H1 (cell line): ENCODE measurements around the gene TOP3B. TPM values are rescaled to one million over a fixed set of nuclear protein-coding genes. Genes with fewer than 3 reads are reported as not detected.

Source experiments
- CTCF ChIA-PET: fragments of 300-600 bp; sonication (Branson Sonifier 250); formaldehyde crosslinking; loops from one replicate; lab custom pipeline; 2021; ENCODE audit not compliant: partially characterized antibody; lab: Charles Lee
- POLR2A ChIA-PET: fragments of 300-600 bp; sonication (Branson Sonifier 250); formaldehyde crosslinking; loops from one replicate; lab custom pipeline; 2021; ENCODE audit warnings: inconsistent platforms; ENCODE audit not compliant: partially characterized antibody; lab: Charles Lee
- DNase-seq, 2 experiments: peaks; one replicate each; pipeline versions ENCODE4 v3.0.0 to v3.0.0-alpha.2; 2010 to 2022; ENCODE audit warnings: low spot score in 2 of 2, low read depth in 1 of 2, mixed read lengths in 1 of 2
- FAIRE-seq: peaks from 2 replicates; lab custom pipeline; 2011; peaks lifted over from hg19 to GRCh38; lab: Jason Lieb, UNC
- H2AFZ ChIP-seq: 2 replicates; pipeline ENCODE4 v1.8.1; 2012; ENCODE audit warnings: low read length, inconsistent platforms
- H2AK5ac ChIP-seq: 2 replicates; pipeline ENCODE4 v1.6.1; 2013; ENCODE audit warnings: low read depth, low read length
- H2BK120ac ChIP-seq: replicated peaks from 2 replicates; pipeline ENCODE3; 2013; ENCODE audit warnings: low read depth, low read length, inconsistent platforms
- H2BK12ac ChIP-seq: 2 replicates; pipeline ENCODE4 v1.6.1; 2013; ENCODE audit warnings: low read depth, low read length
- H2BK15ac ChIP-seq: 2 replicates; pipeline ENCODE4 v1.6.1; 2013; ENCODE audit warnings: low read length
- H2BK20ac ChIP-seq: 2 replicates; pipeline ENCODE4 v1.6.1; 2013; ENCODE audit warnings: low read length
- H2BK5ac ChIP-seq: 2 replicates; pipeline ENCODE4 v1.6.1; 2013; ENCODE audit warnings: low read depth, low read length
- H3K14ac ChIP-seq: 2 replicates; pipeline ENCODE4 v1.6.1; 2013; ENCODE audit warnings: inconsistent platforms; ENCODE audit not compliant: insufficient read length
- H3K18ac ChIP-seq: 2 replicates; pipeline ENCODE4 v1.6.1; 2013; ENCODE audit warnings: low read length; ENCODE audit errors: extremely low read depth
- H3K23ac ChIP-seq: 2 replicates; pipeline ENCODE4 v1.6.1; 2013; ENCODE audit warnings: inconsistent platforms; ENCODE audit not compliant: insufficient read length
- H3K23me2 ChIP-seq: 2 replicates; pipeline ENCODE4 v1.6.1; 2013; ENCODE audit warnings: low read depth, low read length
- H3K27ac ChIP-seq: 2 replicates; pipeline ENCODE4 v1.6.1; 2011; ENCODE audit warnings: low read depth, low read length, inconsistent platforms
- H3K27me3 ChIP-seq, 4 experiments: replicated peaks in 1 of 4; 1 replicate in 1 of 4; 2 replicates in 3 of 4; pipeline versions ENCODE4 v1.6.1 to v1.8.1; 2011 to 2013; ENCODE audit warnings: low read length in 3 of 4, mild to moderate bottlenecking in 3 of 4, inconsistent platforms in 2 of 4, mixed read lengths in 2 of 4, moderate library complexity in 1 of 4; ENCODE audit not compliant: control insufficient read depth in 3 of 4, insufficient read depth in 3 of 4; ENCODE audit errors: extremely low read depth in 1 of 4
- H3K36me3 ChIP-seq, 4 experiments: 2 replicates each; pipeline versions ENCODE4 v1.6.1 to v1.8.1; 2011 to 2013; ENCODE audit warnings: mild to moderate bottlenecking in 4 of 4, low read length in 3 of 4, moderate library complexity in 2 of 4, control low read depth in 1 of 4, inconsistent platforms in 1 of 4; ENCODE audit not compliant: insufficient read depth in 4 of 4, control insufficient read depth in 2 of 4
- H3K4ac ChIP-seq: replicated peaks from 2 replicates; pipeline ENCODE3; 2013; ENCODE audit warnings: low read length, low read depth, mixed read lengths, inconsistent platforms; ENCODE audit not compliant: insufficient read length
- H3K4me1 ChIP-seq, 4 experiments: replicated peaks in 1 of 4; 1 replicate in 1 of 4; 2 replicates in 3 of 4; pipeline versions ENCODE4 v1.6.1 to v1.8.1; 2011 to 2013; ENCODE audit warnings: low read length in 3 of 4, inconsistent platforms in 2 of 4, mixed read lengths in 1 of 4; ENCODE audit not compliant: insufficient read depth in 4 of 4, control insufficient read depth in 3 of 4
- H3K4me2 ChIP-seq, 2 experiments: 2 replicates each; pipeline versions ENCODE4 v1.6.1 to v1.8.1; 2011 to 2013; ENCODE audit warnings: low read depth in 2 of 2, low read length in 2 of 2, control low read depth in 1 of 2, inconsistent platforms in 1 of 2, mild to moderate bottlenecking in 1 of 2; ENCODE audit not compliant: insufficient read depth in 1 of 2
- H3K4me3 ChIP-seq, 4 experiments: fragments of 200-600, 300-600 bp in 1 of 4; sonication (generic), shearing (Covaris generic), sonication (Bioruptor Twin) in 1 of 4; 2 replicates each; pipeline versions ENCODE4 v1.5.1 to v1.8.1; 2011 to 2016; ENCODE audit warnings: low read length in 4 of 4, low read depth in 3 of 4, control low read depth in 2 of 4, inconsistent platforms in 2 of 4, mild to moderate bottlenecking in 2 of 4, mixed read lengths in 1 of 4, moderate library complexity in 1 of 4; ENCODE audit not compliant: insufficient read depth in 2 of 4; ENCODE audit errors: extremely low read depth in 1 of 4
- H3K56ac ChIP-seq: replicated peaks from 2 replicates; pipeline ENCODE3; 2013; ENCODE audit warnings: low read depth, mild to moderate bottlenecking, mixed read lengths, low read length, inconsistent platforms; ENCODE audit not compliant: insufficient read length
- H3K79me1 ChIP-seq: 2 replicates; pipeline ENCODE4 v1.6.1; 2013; ENCODE audit warnings: low read depth, low read length, control low read depth
- H3K79me2 ChIP-seq, 2 experiments: 2 replicates each; pipeline versions ENCODE4 v1.6.1 to v1.8.1; 2012 to 2013; ENCODE audit warnings: low read length in 2 of 2, mild to moderate bottlenecking in 2 of 2, inconsistent platforms in 1 of 2; ENCODE audit not compliant: insufficient read depth in 2 of 2, control insufficient read depth in 1 of 2
- H3K9ac ChIP-seq, 4 experiments: replicated peaks in 1 of 4; 1 replicate in 1 of 4; 2 replicates in 3 of 4; pipeline versions ENCODE4 v1.6.1 to v1.8.1; 2011 to 2013; ENCODE audit warnings: low read depth in 3 of 4, low read length in 3 of 4, control low read depth in 2 of 4, mild to moderate bottlenecking in 2 of 4, moderate library complexity in 2 of 4, inconsistent platforms in 1 of 4; ENCODE audit errors: extremely low read depth in 1 of 4
- H3K9me3 ChIP-seq, 2 experiments: 2 replicates each; pipeline versions ENCODE4 v1.6.1 to v1.8.1; 2012 to 2013; ENCODE audit warnings: mild to moderate bottlenecking in 2 of 2, moderate library complexity in 2 of 2, control low read depth in 1 of 2, inconsistent platforms in 1 of 2, low read depth in 1 of 2, low read length in 1 of 2, mixed read lengths in 1 of 2; ENCODE audit not compliant: insufficient read depth in 2 of 2
- H4K20me1 ChIP-seq, 2 experiments: replicated peaks in 1 of 2; 2 replicates each; pipeline versions ENCODE3 to v1.8.1; 2011 to 2013; ENCODE audit warnings: inconsistent platforms in 2 of 2, low read length in 2 of 2, mild to moderate bottlenecking in 1 of 2; ENCODE audit not compliant: insufficient read depth in 2 of 2, control insufficient read depth in 1 of 2
- H4K5ac ChIP-seq: 2 replicates; pipeline ENCODE4 v1.6.1; 2013; ENCODE audit warnings: low read length, low read depth, mixed read lengths, inconsistent platforms; ENCODE audit not compliant: insufficient read length
- H4K8ac ChIP-seq: 2 replicates; pipeline ENCODE4 v1.8.0; 2013; ENCODE audit warnings: mild to moderate bottlenecking, moderate library complexity, low read length, inconsistent platforms; ENCODE audit not compliant: insufficient read depth; ENCODE audit errors: extremely low read depth
- H4K91ac ChIP-seq: replicated peaks from 2 replicates; pipeline ENCODE3; 2013; ENCODE audit warnings: low read length, mixed read lengths, inconsistent platforms; ENCODE audit not compliant: insufficient read length
- BCL11A ChIP-seq, 2 experiments: IDR thresholded peaks; one replicate each; pipeline ENCODE4 v1.6.1; 2011; ENCODE audit warnings: low read depth in 2 of 2, low read length in 2 of 2, mild to moderate bottlenecking in 2 of 2
- BRCA1 ChIP-seq: IDR thresholded peaks from 2 replicates; pipeline ENCODE4 v1.6.1; 2012; ENCODE audit warnings: low read depth, low read length, improper control_type of control experiment
- CBX5 ChIP-seq: fragments of 300-800, 300-1000 bp; sonication (generic); IDR thresholded peaks from 2 replicates; pipeline ENCODE4 v1.7.1; 2016; ENCODE audit warnings: antibody characterized with exemption, low read length, low read depth
- CHD2 ChIP-seq: IDR thresholded peaks from 2 replicates; pipeline ENCODE4 v1.6.1; 2012; ENCODE audit warnings: low read length, improper control_type of control experiment
- EGR1 ChIP-seq: IDR thresholded peaks from 2 replicates; pipeline ENCODE4 v1.6.1; 2011; ENCODE audit warnings: low read depth, low read length, borderline replicate concordance
- POU5F1 ChIP-seq: IDR thresholded peaks from 2 replicates; pipeline ENCODE4 v1.6.1; 2011; ENCODE audit warnings: low read depth, mild to moderate bottlenecking, low read length, moderate library complexity
- SP2 ChIP-seq: IDR thresholded peaks from 2 replicates; pipeline ENCODE4 v1.6.1; 2012; ENCODE audit warnings: mild to moderate bottlenecking, low read length, inconsistent platforms
- SUZ12 ChIP-seq: fragments of 200-600 bp; sonication (generic); IDR thresholded peaks from 2 replicates; pipeline ENCODE4 v1.6.1; 2012; ENCODE audit warnings: mild to moderate bottlenecking, inconsistent platforms, low read length, moderate library complexity, mixed read lengths
- TAF7 ChIP-seq: optimal IDR thresholded peaks from 2 replicates; pipeline ENCODE3; 2011; ENCODE audit warnings: low read depth, mild to moderate bottlenecking, inconsistent platforms, low read length, moderate library complexity, borderline replicate concordance
- TCF12 ChIP-seq: IDR thresholded peaks from 2 replicates; pipeline ENCODE4 v1.6.1; 2011; ENCODE audit warnings: low read depth, mild to moderate bottlenecking, low read length
- YY1 ChIP-seq: IDR thresholded peaks from 2 replicates; pipeline ENCODE4 v1.6.1; 2011; ENCODE audit warnings: low read depth, mild to moderate bottlenecking, low read length
- WGBS, 2 experiments: shearing (Covaris generic) in 1 of 2; methylation state at CpG; one replicate each; pipeline versions ENCODE4 v1.1.6 to v1.1.7; 2013 to 2015; ENCODE audit warnings: low lambda C conversion rate in 2 of 2, mixed read lengths in 2 of 2, inconsistent platforms in 1 of 2, low coverage in 1 of 2, missing lambda C conversion rate in 1 of 2; ENCODE audit not compliant: insufficient replicate concordance in 2 of 2, insufficient coverage in 1 of 2, insufficient read length in 1 of 2; ENCODE audit errors: extremely low coverage in 1 of 2, missing lambda C conversion rate in 1 of 2; 5-methylcytosine and 5-hydroxymethylcytosine counted together
- polyA plus RNA-seq, 7 experiments: library from polyadenylated mRNA; depleted of rRNA in 3 of 7; stranded (reverse) in 5 of 7; unstranded in 2 of 7; fragments of >200 nt in 5 of 7; fragments of 200-250 nt in 2 of 7; gene quantifications; 1 replicate in 5 of 7; 2 replicates in 1 of 7; 4 replicates in 1 of 7; pipeline versions ENCODE4 v1.2.1 to v1.2.3, GENCODE V29; 2011 to 2013; ENCODE audit warnings: missing spikeins in 2 of 7, mixed read lengths in 2 of 7
- total RNA-seq: library from RNA; stranded (reverse); fragmentation: NEBNext Ultra II Directional; extraction: Animal tissue kit (Norgen Biotek cat#: 25700); gene quantifications from 2 replicates; pipeline ENCODE4 v1.2.1, GENCODE V29; 2021
- TF ChIP-seq, protein P1 (sequence below): IDR thresholded peaks from 2 replicates; pipeline ENCODE4 v1.6.1; 2012; ENCODE audit warnings: inconsistent platforms
- TF ChIP-seq, protein P2 (sequence below): IDR thresholded peaks from 2 replicates; pipeline ENCODE4 v1.6.1; 2012; ENCODE audit warnings: inconsistent platforms

Gene TOP3B
- total and polyA plus RNA-seq, 2 of the 8 experiments (the other 6 are each of a cell fraction or from before 2014, with no cell fraction given), result 30.4 to 52.8 TPM

DNA sequence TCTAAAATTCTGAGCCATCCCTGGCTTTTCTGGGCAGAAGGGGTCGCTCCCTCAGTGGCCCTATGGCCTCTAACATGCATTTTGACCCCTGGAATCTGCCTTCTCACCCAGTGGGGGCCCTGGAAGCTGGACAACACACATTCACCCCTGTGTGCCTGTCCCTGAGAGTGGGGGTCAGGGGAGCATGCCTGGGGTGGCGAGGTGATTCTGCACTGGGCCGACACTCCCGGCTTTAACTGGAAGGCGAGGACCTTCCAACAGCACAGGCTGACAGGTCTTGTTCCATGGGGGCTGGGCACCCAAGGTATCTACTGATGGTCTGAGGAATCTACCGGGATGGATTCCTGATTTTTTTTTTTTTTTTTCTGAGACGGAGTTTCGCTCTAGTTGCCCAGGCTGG is 40.7 kb downstream of the TOP3B start:
- Histone ChIP-seq H3K27ac (no peak overlapping the region), H2BK12ac (no peak overlapping the region), H3K9me3 (no peaks in the 10 kb centered on the region), H3K4me3 (no peak overlapping the region), H3K4me2 (no peak overlapping the region), H3K79me1 (no peaks in the 10 kb centered on the region; the same call in 1 of the 2 replicates), H3K4ac (no peak overlapping the region), H4K20me1 (peaks cover 2 to 3% of the 10 kb centered on the region in 2 experiments), H3K36me3 (no peaks in the 10 kb centered on the region), H3K56ac (no peak overlapping the region), H3K14ac (no peak overlapping the region), H2BK20ac (no peak overlapping the region), H3K4me1 (peaks cover 0 to 11% (median 4%) of the 10 kb centered on the region in 4 experiments; a peak in 5 of 7 replicates), H2AK5ac (no peak overlapping the region), H3K18ac (no peak overlapping the region; the same call in 1 of the 2 replicates), H2BK15ac (no peak overlapping the region), H2AFZ (no peak overlapping the region), H4K8ac (no peak overlapping the region), H3K9ac (no peak overlapping the region), H4K91ac (no peak overlapping the region), H3K23ac (no peak overlapping the region), H4K5ac (no peak overlapping the region), H2BK5ac (no peak overlapping the region), H3K23me2 (no peaks in the 10 kb centered on the region), H2BK120ac (no peak overlapping the region), H3K27me3 (no peaks in the 10 kb centered on the region), H3K79me2 (no peaks in the 10 kb centered on the region)
- FAIRE-seq, result no peak
- TF ChIP-seq SUZ12, result no peak
- no peak for TF ChIP-seq SP2
- no peak for TF ChIP-seq CHD2
- no peak for TF ChIP-seq POU5F1
- no peak for TF ChIP-seq CBX5
- TF ChIP-seq BCL11A (IDR thresholded peaks at IDR 0.05; ENCODE audit: low read depth in 2 of 2, low read length in 2 of 2), result no peak
- TF ChIP-seq TCF12, result no peak
- TF ChIP-seq TAF7, result no peak
- no peak for TF ChIP-seq BRCA1
- TF ChIP-seq YY1, result no peak
- TF ChIP-seq, protein P1, sequence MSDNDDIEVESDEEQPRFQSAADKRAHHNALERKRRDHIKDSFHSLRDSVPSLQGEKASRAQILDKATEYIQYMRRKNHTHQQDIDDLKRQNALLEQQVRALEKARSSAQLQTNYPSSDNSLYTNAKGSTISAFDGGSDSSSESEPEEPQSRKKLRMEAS, result no peak
- TF ChIP-seq, protein P2, sequence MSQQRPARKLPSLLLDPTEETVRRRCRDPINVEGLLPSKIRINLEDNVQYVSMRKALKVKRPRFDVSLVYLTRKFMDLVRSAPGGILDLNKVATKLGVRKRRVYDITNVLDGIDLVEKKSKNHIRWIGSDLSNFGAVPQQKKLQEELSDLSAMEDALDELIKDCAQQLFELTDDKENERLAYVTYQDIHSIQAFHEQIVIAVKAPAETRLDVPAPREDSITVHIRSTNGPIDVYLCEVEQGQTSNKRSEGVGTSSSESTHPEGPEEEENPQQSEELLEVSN, result no peak
- TF ChIP-seq EGR1, result no peak
- no peak for DNase-seq
- WGBS, 2 experiments, result 84% methylated on average over 6 of the region's 8 CpGs; no CpG with 5 or more reads in 1 of the 2 experiments
- POLR2A ChIA-PET, result no interaction called here
- CTCF ChIA-PET, result interaction anchor here (0.6 to 7.4 kb wide), 4 partner anchors 9 to 181 kb away, joined by 3 to 59 read pairs (median 4); no protein-coding TSS in a partner anchor
